Stimulated activated CD4-positive, alpha-beta T cell treated with anti-CD3 and anti-CD28 coated beads, Interleukin-2, amount 100 ng/mL, for 4 hours (primary cell): Measurements from ENCODE around the gene TIMM23B.
"Not testable (repeated sequence)": the region's sequence is repeated elsewhere in the genome, so short reads cannot be mapped to it uniquely, and the experiment has no call there.

Experiments
- DNase-seq: peaks from one replicate; pipeline ENCODE4 v3.0.0-alpha.2; 2020; ENCODE audit warnings: low read depth

Gene TIMM23B

DNA sequence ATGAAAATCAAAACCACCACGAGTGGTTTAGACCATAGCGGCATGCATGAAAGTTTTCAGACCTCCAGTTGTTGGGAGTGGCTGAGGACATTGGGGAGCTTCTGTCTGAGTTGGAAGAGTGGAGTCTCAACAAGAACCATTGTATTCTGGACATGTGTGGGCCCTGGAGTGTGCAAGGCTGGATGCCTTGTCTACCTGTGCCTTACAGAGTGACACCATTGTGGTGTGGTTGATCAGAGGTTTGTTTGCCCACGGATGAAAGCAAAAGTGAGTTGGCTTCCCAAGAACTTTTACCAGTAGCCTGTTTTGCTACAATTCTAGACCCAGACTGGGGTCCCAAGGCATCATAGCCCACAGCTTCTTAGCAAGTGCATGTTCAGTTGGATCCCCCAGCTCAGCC, 35.9 kb downstream of the TIMM23B start:
- not testable (repeated sequence) for DNase-seq

DNA sequence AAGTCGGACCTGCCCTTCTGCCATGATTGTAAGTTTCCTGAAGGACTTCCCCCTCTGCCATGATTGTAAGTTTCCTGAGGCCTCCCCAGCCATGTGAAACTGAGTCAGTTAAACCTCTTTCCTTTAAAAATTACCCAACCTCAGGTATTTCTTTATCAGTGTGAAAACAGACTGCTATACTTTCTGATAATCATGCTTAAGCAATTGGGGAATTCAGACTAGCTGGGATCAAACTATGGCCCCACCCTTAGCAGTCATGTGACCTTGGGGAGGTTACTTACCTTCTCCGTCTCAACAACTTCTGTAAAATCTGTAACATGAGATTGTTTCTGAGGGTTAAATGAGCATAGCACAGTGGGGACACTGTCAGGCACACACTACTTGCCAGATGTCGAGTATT, 45.4 kb downstream of the TIMM23B start:
- not testable (repeated sequence) for DNase-seq

DNA sequence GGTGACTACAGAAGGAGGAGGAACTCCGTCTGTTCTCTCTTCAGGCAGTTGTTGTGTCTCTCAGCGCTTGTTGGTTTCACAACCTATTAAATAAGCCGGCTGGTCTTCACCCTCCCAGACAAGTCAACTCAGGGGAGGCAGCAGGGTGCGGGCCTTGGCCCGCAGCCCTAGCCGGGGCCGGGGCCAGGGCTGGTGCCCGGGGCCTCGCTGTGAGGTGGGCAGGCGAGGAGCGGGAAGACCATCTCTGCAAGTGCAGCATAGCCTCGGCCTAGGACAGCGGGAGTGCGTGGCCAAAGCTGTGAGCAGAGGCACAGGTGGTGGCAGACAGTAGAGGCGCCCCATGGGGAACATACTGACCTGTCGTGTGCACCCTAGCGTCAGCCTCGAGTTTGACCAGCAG, 46.5 kb downstream of the TIMM23B start, which contains the start of gene AGAP6:
Gene AGAP6, plus strand, starts transcription at position 31 of the 400 bp plus-strand sequence. Its CDS starts 310 bp downstream, at position 341.
- not testable (repeated sequence) for DNase-seq

DNA sequence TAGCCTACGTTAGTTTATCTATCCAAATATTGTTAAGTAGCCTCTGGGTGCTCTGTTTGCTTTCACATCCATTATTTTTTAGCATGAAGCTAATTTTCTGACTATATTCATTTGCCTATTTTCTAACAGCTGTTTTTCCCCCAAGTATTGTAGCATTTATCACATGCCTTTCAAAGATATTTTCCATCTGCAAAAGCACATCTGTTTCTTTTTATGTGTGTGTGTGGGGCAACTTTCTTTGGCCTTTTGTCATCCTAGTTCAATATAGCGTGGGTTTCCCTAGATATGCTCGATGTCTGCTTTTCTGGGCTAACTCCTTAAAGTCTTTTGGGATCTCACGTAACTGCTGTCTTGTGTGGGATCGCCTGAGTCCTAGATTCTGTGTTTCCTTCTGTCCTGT, 53.5 kb downstream of the TIMM23B start:
- not testable (repeated sequence) for DNase-seq

DNA sequence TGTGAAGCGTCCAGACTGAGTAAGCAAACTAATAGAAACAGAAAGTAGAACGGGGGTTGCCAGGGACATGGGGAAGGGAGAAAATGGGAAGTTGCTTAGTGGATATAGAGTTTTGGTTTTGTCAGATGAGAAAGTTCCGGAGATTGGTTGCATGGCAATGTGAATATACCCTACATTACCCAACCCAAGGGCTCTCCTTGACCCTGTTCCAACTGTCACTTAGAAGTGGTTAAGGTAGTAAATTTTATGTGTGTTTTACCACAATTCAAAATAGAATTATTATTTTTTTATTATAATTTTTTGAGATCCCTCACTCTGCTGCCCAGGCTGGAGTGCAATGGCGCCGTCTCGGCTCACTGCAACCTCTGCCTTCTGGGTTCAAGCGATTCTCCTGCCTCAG, 72.2 kb downstream of the TIMM23B start:
- DNase-seq = not testable (repeated sequence)

DNA sequence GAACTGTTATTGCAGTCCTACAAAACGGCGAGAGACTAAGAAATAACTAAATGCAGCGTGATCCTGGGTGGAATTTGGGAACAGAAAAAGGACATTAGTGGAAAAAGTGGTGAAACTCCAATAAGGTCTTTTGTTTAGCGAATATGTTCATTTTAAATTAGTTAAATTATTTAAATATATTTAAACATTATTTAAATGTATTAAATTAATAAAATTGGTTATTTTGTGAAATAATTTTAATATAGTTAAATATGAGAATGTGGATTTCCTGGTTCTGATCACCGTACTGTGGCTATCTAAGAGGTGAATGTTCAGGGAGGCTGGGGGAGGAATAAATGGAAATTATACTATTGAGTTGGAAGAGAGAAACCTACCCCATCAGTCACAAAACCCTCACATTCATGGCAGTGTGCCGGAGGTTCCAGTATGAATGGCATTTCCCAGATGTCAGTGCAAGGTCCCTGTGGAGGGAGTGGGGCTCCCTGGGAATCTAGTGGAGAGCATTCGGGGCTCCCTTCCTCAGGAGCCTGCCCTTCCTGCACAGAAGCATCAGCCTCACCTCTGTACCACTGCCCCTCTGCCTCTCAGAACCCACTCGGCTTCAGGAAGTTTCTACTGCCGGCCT, 73.9 kb downstream of the TIMM23B start:
- not testable (repeated sequence) for DNase-seq

DNA sequence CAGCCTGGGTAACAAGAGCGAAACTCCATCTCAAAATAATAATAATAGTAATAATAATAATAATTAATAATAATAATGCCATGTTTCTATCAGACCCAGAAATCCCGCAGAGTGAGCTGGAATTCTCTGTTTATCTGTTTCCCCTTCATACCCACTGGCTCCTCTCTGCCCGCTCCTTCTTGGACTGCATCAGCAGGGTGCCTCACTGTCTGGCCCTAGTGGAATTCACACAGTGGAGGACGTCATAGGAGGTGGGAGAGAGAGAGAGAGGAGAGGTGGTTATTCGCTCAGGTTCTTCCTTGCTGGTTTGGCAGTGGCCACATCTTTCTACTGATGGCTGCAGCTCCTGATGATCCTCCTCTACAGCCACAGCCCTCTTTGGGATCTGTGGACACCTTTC, 75.1 kb downstream of the TIMM23B start:
- not testable (repeated sequence) for DNase-seq

DNA sequence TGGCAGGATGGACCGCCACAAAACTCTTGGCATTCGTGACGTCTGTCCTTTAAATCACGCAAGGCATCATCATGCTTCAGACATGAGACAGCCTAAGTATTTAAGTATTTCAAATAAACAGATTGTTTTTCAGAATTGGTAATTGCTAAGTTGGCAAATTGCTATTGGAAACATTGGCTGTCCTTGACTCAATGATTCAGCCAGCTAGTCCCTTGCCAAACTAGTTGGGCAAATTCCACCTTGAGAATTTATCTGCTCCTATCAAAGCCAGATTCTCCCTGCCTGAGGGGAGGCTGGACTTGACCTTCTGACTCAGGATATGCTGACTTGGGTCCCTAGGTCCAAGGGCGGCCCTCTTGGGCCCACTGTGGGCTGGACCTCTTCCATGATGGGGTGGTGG, 75.8 kb downstream of the TIMM23B start:
- DNase-seq = not testable (repeated sequence)

DNA sequence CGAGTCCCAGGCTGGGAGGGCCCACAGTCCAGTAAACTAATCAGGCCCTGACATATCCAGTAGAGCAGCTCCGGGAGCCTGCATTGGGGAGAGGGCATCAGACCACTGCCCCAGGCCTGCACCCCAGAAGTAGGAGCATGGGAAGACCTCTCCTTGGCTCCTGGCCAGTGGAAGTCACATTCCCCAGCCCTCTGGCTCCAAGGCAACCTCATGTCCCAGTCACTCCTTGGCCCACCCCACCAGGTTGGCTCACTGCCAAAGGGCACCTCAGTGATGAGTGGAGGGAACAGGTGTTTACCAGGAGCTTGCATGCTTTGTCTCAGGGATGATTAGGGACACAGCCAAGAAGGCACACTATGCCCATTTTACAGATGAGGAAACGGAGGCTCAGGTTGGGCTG, 77.4 kb downstream of the TIMM23B start:
- DNase-seq = not testable (repeated sequence)

DNA sequence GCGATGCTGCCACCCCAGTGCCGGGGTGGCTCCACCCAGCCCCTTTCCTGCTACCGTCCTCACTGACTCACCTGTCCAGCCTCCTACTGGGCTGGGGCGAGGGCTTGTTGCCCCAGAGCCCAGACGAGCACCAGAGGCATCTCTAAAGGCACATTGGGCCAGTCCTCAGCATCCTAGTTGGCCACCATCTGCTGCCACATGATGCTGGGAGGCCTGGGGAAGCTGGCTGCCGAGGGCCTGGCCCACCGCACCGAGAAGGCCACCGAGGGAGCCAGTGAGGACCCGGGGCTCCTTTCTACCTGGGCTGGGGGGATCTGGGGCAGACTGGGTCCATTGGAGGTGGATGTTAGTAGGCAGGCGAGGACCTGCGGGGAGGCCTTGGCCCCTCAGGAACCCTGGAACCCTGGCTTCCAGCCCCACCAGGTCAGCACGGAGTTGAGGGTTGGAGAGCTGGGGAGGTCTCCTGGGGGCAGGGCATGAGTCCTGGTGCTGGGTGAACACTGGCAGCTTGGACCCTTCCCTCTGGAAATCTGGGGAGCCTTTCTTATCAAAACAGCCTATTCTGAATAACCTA, 78.7 kb downstream of the TIMM23B start:
- DNase-seq = not testable (repeated sequence)

DNA sequence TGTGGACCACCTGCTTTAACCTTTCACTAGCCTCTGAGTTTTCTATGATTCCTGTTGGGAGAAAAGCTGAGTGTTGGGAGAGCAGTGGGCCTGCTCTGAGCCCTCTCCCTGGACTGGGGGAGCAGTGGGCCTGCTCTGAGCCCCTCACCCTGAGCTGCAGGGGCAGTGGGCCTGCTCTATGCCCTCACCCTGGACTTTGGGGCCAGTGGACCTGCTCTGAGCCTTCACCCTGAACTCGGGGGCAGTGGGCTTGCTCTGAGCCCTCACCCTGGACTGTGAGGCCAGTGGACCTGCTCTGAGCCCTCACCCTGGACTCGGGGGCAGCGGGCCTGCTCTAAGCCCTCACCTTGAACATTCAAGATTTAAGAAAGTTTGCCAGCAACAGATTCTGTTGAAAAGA, 79.8 kb downstream of the TIMM23B start:
- no peak for DNase-seq
